PC-3 (cell line): Measurements from ENCODE around the gene RHOBTB1. TPM values are rescaled to one million over a fixed set of nuclear protein-coding genes. Genes with fewer than 3 reads are reported as not detected.

ENCODE experiments used
- ATAC-seq: fragments of 200-7000 bp; cut with Tn5 transposase; 2 replicates; pipeline ENCODE4 v1.9.1; 2020; ENCODE audit warnings: mild to moderate bottlenecking, moderate library complexity
- BruUV-seq: library from RNA; stranded (reverse); fragments of 400-500 nt; replicated peaks from 2 replicates; lab custom pipeline; 2021; lab: Mats Ljungman, UMichigan
- CTCF ChIA-PET: fragments of 300-600 bp; sonication (Branson Sonifier 250); formaldehyde crosslinking; loops from one replicate; lab custom pipeline; 2022; ENCODE audit warnings: antibody characterized with exemption; lab: Charles Lee
- POLR2A ChIA-PET: fragments of 300-600 bp; sonication (Branson Sonifier 250); formaldehyde crosslinking; loops from one replicate; lab custom pipeline; 2022; ENCODE audit warnings: antibody characterized with exemption; ENCODE audit not compliant: unreplicated experiment; lab: Charles Lee
- DNase-seq: peaks from one replicate; pipeline ENCODE4 v3.0.0-alpha.2; 2015
- H2AFZ ChIP-seq: fragments of 300-600 bp; sonication (generic); 2 replicates; pipeline ENCODE4 v1.6.0; 2016; ENCODE audit warnings: antibody characterized with exemption, low read length
- H3F3A ChIP-seq: fragments of 300-600 bp; sonication (generic); one replicate; pipeline ENCODE4 v1.6.0; 2017; ENCODE audit warnings: antibody characterized with exemption, low read length, control low read depth, mild to moderate bottlenecking; ENCODE audit not compliant: unreplicated experiment
- H3K27ac ChIP-seq: fragments of 300-600 bp; sonication (generic); 2 replicates; pipeline ENCODE4 v1.5.1; 2016; ENCODE audit warnings: mild to moderate bottlenecking, low read length
- H3K27me3 ChIP-seq: fragments of 300-600 bp; sonication (generic); 2 replicates; pipeline ENCODE4 v1.6.1; 2016; ENCODE audit warnings: low read length, mixed read lengths
- H3K36me3 ChIP-seq: fragments of 300-600 bp; sonication (generic); 2 replicates; pipeline ENCODE4 v1.6.1; 2016; ENCODE audit warnings: low read depth, mixed run types, low read length, mixed read lengths
- H3K4me1 ChIP-seq: fragments of 300-600 bp; sonication (generic); 2 replicates; pipeline ENCODE4 v1.5.1; 2016; ENCODE audit warnings: low read length; ENCODE audit not compliant: insufficient read depth
- H3K4me2 ChIP-seq: fragments of 300-600 bp; sonication (generic); 2 replicates; pipeline ENCODE4 v1.6.0; 2016; ENCODE audit warnings: low read length
- H3K4me3 ChIP-seq: fragments of 300-600 bp; sonication (generic); 2 replicates; pipeline ENCODE4 v1.5.1; 2016; ENCODE audit warnings: mild to moderate bottlenecking, low read length, mixed read lengths
- H3K79me2 ChIP-seq: fragments of 300-600 bp; sonication (generic); 2 replicates; pipeline ENCODE4 v1.6.1; 2017; ENCODE audit warnings: low read length, mixed read lengths
- H3K9ac ChIP-seq: fragments of 300-600 bp; sonication (generic); 2 replicates; pipeline ENCODE4 v1.6.0; 2016; ENCODE audit warnings: mild to moderate bottlenecking, low read length
- H3K9me2 ChIP-seq: fragments of 300-600 bp; sonication (generic); replicated peaks from 2 replicates; pipeline ENCODE4 v1.6.1; 2016; ENCODE audit warnings: mixed run types, low read length, mixed read lengths
- H3K9me3 ChIP-seq: fragments of 300-600 bp; sonication (generic); 2 replicates; pipeline ENCODE4 v1.6.1; 2016; ENCODE audit warnings: low read length, mixed read lengths
- H4K20me1 ChIP-seq: fragments of 300-600 bp; sonication (generic); 2 replicates; pipeline ENCODE4 v1.6.1; 2016; ENCODE audit warnings: low read length, mixed read lengths
- EZH2 ChIP-seq: fragments of 300-600 bp; sonication (generic); IDR thresholded peaks from one replicate; pipeline ENCODE4 v1.6.1; 2017; ENCODE audit warnings: antibody characterized with exemption, mild to moderate bottlenecking, low read length; ENCODE audit not compliant: unreplicated experiment
- EZH2phosphoT487 ChIP-seq: fragments of 300-600 bp; sonication (generic); IDR thresholded peaks from 2 replicates; pipeline ENCODE4 v1.6.1; 2018; ENCODE audit warnings: mild to moderate bottlenecking, antibody characterized with exemption, low read length, borderline replicate concordance
- intact Hi-C: fragments of 100-400 bp; cut with micrococcal nuclease; formaldehyde crosslinking; loops from 2 replicates; pipeline ENCODE4 v1.9.0; 2023
- total RNA-seq: library from RNA; depleted of rRNA; stranded (reverse); fragments of >200 nt; gene quantifications from 2 replicates; pipeline ENCODE4 v1.2.3, GENCODE V29; 2014
- TF ChIP-seq, protein P1 (sequence below): fragments of 300-600 bp; sonication (generic); conservative IDR thresholded peaks from 2 replicates; pipeline ENCODE4 v1.5.1; 2017; ENCODE audit warnings: antibody characterized with exemption, low read depth, mild to moderate bottlenecking, low read length

Gene RHOBTB1
- total RNA-seq, 1 experiment from 2014 or later = 6.7 TPM

- H3K9me2 ChIP-seq = no peaks in the 10 kb centered on the region
- H3K27me3 ChIP-seq = no peaks in the 10 kb centered on the region
- DNase-seq = peak; percentile 99
- peak; percentile 64 for ATAC-seq
- TF ChIP-seq, protein P1, sequence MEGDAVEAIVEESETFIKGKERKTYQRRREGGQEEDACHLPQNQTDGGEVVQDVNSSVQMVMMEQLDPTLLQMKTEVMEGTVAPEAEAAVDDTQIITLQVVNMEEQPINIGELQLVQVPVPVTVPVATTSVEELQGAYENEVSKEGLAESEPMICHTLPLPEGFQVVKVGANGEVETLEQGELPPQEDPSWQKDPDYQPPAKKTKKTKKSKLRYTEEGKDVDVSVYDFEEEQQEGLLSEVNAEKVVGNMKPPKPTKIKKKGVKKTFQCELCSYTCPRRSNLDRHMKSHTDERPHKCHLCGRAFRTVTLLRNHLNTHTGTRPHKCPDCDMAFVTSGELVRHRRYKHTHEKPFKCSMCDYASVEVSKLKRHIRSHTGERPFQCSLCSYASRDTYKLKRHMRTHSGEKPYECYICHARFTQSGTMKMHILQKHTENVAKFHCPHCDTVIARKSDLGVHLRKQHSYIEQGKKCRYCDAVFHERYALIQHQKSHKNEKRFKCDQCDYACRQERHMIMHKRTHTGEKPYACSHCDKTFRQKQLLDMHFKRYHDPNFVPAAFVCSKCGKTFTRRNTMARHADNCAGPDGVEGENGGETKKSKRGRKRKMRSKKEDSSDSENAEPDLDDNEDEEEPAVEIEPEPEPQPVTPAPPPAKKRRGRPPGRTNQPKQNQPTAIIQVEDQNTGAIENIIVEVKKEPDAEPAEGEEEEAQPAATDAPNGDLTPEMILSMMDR = no peak
- no peak for TF ChIP-seq EZH2phosphoT487
- no peak for TF ChIP-seq EZH2
- peaks cover 67% of the 10 kb centered on the region for H3K4me1 ChIP-seq
- no peaks in the 10 kb centered on the region for H4K20me1 ChIP-seq
- CTCF ChIA-PET = no interaction called here
- H3K9ac ChIP-seq = no peak overlapping the region
- peak overlapping the region; percentile 32 for H3K27ac ChIP-seq
- peaks cover 6% of the 10 kb centered on the region for H3F3A ChIP-seq
- peak overlapping the region; percentile 32 for H3K4me2 ChIP-seq
- no peak overlapping the region for H3K4me3 ChIP-seq
- H3K79me2 ChIP-seq = no peaks in the 10 kb centered on the region
- POLR2A ChIA-PET = no interaction called here
- H3K9me3 ChIP-seq = no peaks in the 10 kb centered on the region
- H2AFZ ChIP-seq = no peak overlapping the region
- H3K36me3 ChIP-seq = no peaks in the 10 kb centered on the region
- no TSS peak for BruUV-seq
- intact Hi-C loops = loop anchor here (2.0 to 5.0 kb wide), 2 partner anchors 132 to 294 kb away; no protein-coding TSS in a partner anchor
Measured at GRCh38 chr10:60978287-60979115, 34.5 kb upstream of the RHOBTB1 start.

GRCh38 chr10:60977161-60978122 is 33.5 kb upstream of the RHOBTB1 start:
- Histone ChIP-seq H3K9ac (no peak overlapping the region), H3K9me2 (no peaks in the 10 kb centered on the region), H4K20me1 (no peaks in the 10 kb centered on the region), H3K4me1 (peaks cover 69% of the 10 kb centered on the region), H2AFZ (no peak overlapping the region), H3K4me3 (no peak overlapping the region), H3K27ac (peak overlapping the region; percentile 1; the same call in 1 of the 2 replicates), H3K4me2 (peak overlapping the region; percentile 32), H3K9me3 (no peaks in the 10 kb centered on the region), H3K79me2 (no peaks in the 10 kb centered on the region), H3F3A (peaks cover 6% of the 10 kb centered on the region), H3K36me3 (no peaks in the 10 kb centered on the region), H3K27me3 (no peaks in the 10 kb centered on the region)
- TF ChIP-seq, protein P1 = no peak
- no peak for TF ChIP-seq EZH2
- no peak for TF ChIP-seq EZH2phosphoT487
- peak; percentile 46 for DNase-seq
- no TSS peak for BruUV-seq
- POLR2A ChIA-PET = interaction anchor here (0.6 to 0.7 kb wide), 2 partner anchors 34 to 486 kb away, joined by 4 read pairs; no protein-coding TSS in a partner anchor
- CTCF ChIA-PET = no interaction called here
- intact Hi-C loops = loop anchor here (1.0 to 5.0 kb wide), 3 partner anchors 13 to 295 kb away; no protein-coding TSS in a partner anchor
- peak; percentile 33 for ATAC-seq
